Mesendoderm (in vitro differentiated cells): ENCODE results near the gene INO80C. TPM values are rescaled to one million over a fixed set of nuclear protein-coding genes. Genes with fewer than 3 reads are reported as not detected.
A peak's percentile ranks its signal among the peaks of the same experiment; 100 is the strongest.

Experiments
- DNase-seq: peaks from one replicate; pipeline ENCODE4 v3.0.0; 2013
- H2AK5ac ChIP-seq: 2 replicates; pipeline ENCODE4 v1.6.1; 2013; ENCODE audit warnings: low read length, inconsistent platforms
- H2BK120ac ChIP-seq: 2 replicates; pipeline ENCODE4 v1.6.1; 2013; ENCODE audit warnings: low read depth, mild to moderate bottlenecking, low read length, moderate library complexity, mixed read lengths
- H2BK15ac ChIP-seq: replicated peaks from 2 replicates; pipeline ENCODE4 v1.6.1; 2013; ENCODE audit warnings: low read depth, mild to moderate bottlenecking, moderate library complexity
- H2BK5ac ChIP-seq: 2 replicates; pipeline ENCODE4 v1.6.1; 2013; ENCODE audit warnings: low read length, inconsistent platforms
- H3K18ac ChIP-seq: 2 replicates; pipeline ENCODE4 v1.6.1; 2013; ENCODE audit warnings: mild to moderate bottlenecking, low read length, mixed read lengths
- H3K23ac ChIP-seq: one replicate; pipeline ENCODE4 v1.6.1; 2013; ENCODE audit warnings: low read length
- H3K27ac ChIP-seq: 2 replicates; pipeline ENCODE4 v1.5.1; 2013; ENCODE audit warnings: low read depth, mild to moderate bottlenecking, inconsistent platforms, low read length, moderate library complexity
- H3K27me3 ChIP-seq: 2 replicates; pipeline ENCODE4 v1.6.1; 2013; ENCODE audit warnings: low read length, control low read depth, mild to moderate bottlenecking, inconsistent platforms; ENCODE audit not compliant: insufficient read depth, poor library complexity
- H3K36me3 ChIP-seq: 2 replicates; pipeline ENCODE4 v1.6.1; 2013; ENCODE audit warnings: low read length, inconsistent platforms; ENCODE audit not compliant: control insufficient read depth, insufficient read depth
- H3K4ac ChIP-seq: one replicate; pipeline ENCODE4 v1.6.1; 2013; ENCODE audit warnings: low read depth, mild to moderate bottlenecking, low read length, moderate library complexity
- H3K4me1 ChIP-seq: 2 replicates; pipeline ENCODE4 v1.6.1; 2013; ENCODE audit warnings: low read depth, low read length, inconsistent platforms; ENCODE audit not compliant: control insufficient read depth
- H3K4me2 ChIP-seq: 2 replicates; pipeline ENCODE4 v1.6.1; 2013; ENCODE audit warnings: low read length
- H3K4me3 ChIP-seq: 2 replicates; pipeline ENCODE4 v1.5.1; 2013; ENCODE audit warnings: mild to moderate bottlenecking, low read length
- H3K56ac ChIP-seq: one replicate; pipeline ENCODE4 v1.6.1; 2013; ENCODE audit warnings: low read length
- H3K79me1 ChIP-seq: 2 replicates; pipeline ENCODE4 v1.6.1; 2013; ENCODE audit warnings: low read length, inconsistent platforms
- H3K79me2 ChIP-seq: 2 replicates; pipeline ENCODE4 v1.6.1; 2013; ENCODE audit warnings: mild to moderate bottlenecking, low read length; ENCODE audit not compliant: control insufficient read depth, insufficient read depth
- H3K9ac ChIP-seq: 2 replicates; pipeline ENCODE4 v1.6.1; 2013; ENCODE audit warnings: low read length, inconsistent platforms
- H4K5ac ChIP-seq: one replicate; pipeline ENCODE4 v1.6.1; 2013; ENCODE audit warnings: low read length
- H4K8ac ChIP-seq: one replicate; pipeline ENCODE4 v1.6.1; 2013; ENCODE audit warnings: low read depth, mild to moderate bottlenecking, control low read depth, low read length, moderate library complexity
- WGBS: extraction: QIAGEN DNeasy Blood & Tissue Kit; methylation state at CpG from one replicate; pipeline ENCODE4 v1.1.7; 2013; ENCODE audit warnings: low lambda C conversion rate, missing lambda C conversion rate; ENCODE audit not compliant: insufficient coverage; ENCODE audit errors: extremely low coverage; 5-methylcytosine and 5-hydroxymethylcytosine counted together
- polyA plus RNA-seq, 2 experiments: library from polyadenylated mRNA; stranded (reverse); fragments of 200-250 nt; gene quantifications; one replicate each; pipeline ENCODE4 v1.2.3, GENCODE V29; 2013

Gene INO80C
- polyA plus RNA-seq (2013, experiment 1 of 2) = 44.6 TPM
- 39.5 TPM for polyA plus RNA-seq (2013, experiment 2 of 2)

- peak within 1 kb of the TSS; percentile 90 for H3K56ac ChIP-seq
- H4K5ac ChIP-seq = peak within 1 kb of the TSS; percentile 59
- DNase-seq = peak; percentile 97
- H3K4me3 ChIP-seq = peak within 1 kb of the TSS; percentile 78
- H3K9ac ChIP-seq = peak within 1 kb of the TSS; percentile 92
- no peaks in the 10 kb centered on the region for H3K36me3 ChIP-seq
- H3K79me2 ChIP-seq = peaks cover 32% of the 10 kb centered on the region
- no peak within 1 kb of the TSS for H2BK5ac ChIP-seq
- H4K8ac ChIP-seq = no peak within 1 kb of the TSS
- H3K27ac ChIP-seq = peak within 1 kb of the TSS; percentile 71
- H3K4me1 ChIP-seq = peaks cover 10% of the 10 kb centered on the region
- H2BK120ac ChIP-seq = no peak within 1 kb of the TSS
- peak within 1 kb of the TSS; percentile 83 for H3K4ac ChIP-seq
- H3K79me1 ChIP-seq = peaks cover 15% of the 10 kb centered on the region
- no CpG with 5 or more reads among the region's 61 CpGs for WGBS
- peak within 1 kb of the TSS; percentile 93 for H2AK5ac ChIP-seq
- H3K18ac ChIP-seq = peak within 1 kb of the TSS; percentile 88
- no peak within 1 kb of the TSS for H2BK15ac ChIP-seq
- H3K23ac ChIP-seq = peak within 1 kb of the TSS; percentile 84
- no peaks in the 10 kb centered on the region for H3K27me3 ChIP-seq
- peak within 1 kb of the TSS; percentile 97 for H3K4me2 ChIP-seq
These were observed at the start of gene INO80C for GRCh38 chr18:35497370-35498197. TSS of gene INO80C (minus strand) at chr18:35497960. CDS start at chr18:35497874, 86 bp downstream.

- H3K4me1 ChIP-seq = peaks cover 2% of the 10 kb centered on the region
- H3K36me3 ChIP-seq = no peaks in the 10 kb centered on the region
- H3K4ac ChIP-seq = no peak overlapping the region
- no peak overlapping the region for H3K9ac ChIP-seq
- H4K5ac ChIP-seq = no peak overlapping the region
- no peak overlapping the region for H2BK120ac ChIP-seq
- no peak overlapping the region for H4K8ac ChIP-seq
- H3K79me1 ChIP-seq = no peaks in the 10 kb centered on the region
- H3K23ac ChIP-seq = no peak overlapping the region
- no peaks in the 10 kb centered on the region for H3K79me2 ChIP-seq
- no CpG with 5 or more reads among the region's 2 CpGs for WGBS
- no peak overlapping the region for H2AK5ac ChIP-seq
- H3K18ac ChIP-seq = no peak overlapping the region
- no peaks in the 10 kb centered on the region for H3K27me3 ChIP-seq
- H3K4me2 ChIP-seq = no peak overlapping the region
- H2BK5ac ChIP-seq = no peak overlapping the region
- H2BK15ac ChIP-seq = no peak overlapping the region
- no peak overlapping the region for H3K56ac ChIP-seq
- no peak overlapping the region for H3K27ac ChIP-seq
- H3K4me3 ChIP-seq = no peak overlapping the region
- no peak for DNase-seq
These were observed 49.3 kb upstream of the INO80C start for GRCh38 chr18:35547008-35547605.

- H2BK120ac ChIP-seq = no peak overlapping the region
- H4K8ac ChIP-seq = no peak overlapping the region
- no peaks in the 10 kb centered on the region for H3K79me1 ChIP-seq
- H3K4me1 ChIP-seq = peaks cover 2% of the 10 kb centered on the region
- H2BK5ac ChIP-seq = no peak overlapping the region
- H3K56ac ChIP-seq = no peak overlapping the region
- H2AK5ac ChIP-seq = no peak overlapping the region
- H3K4ac ChIP-seq = no peak overlapping the region
- H3K27me3 ChIP-seq = no peaks in the 10 kb centered on the region
- no peak overlapping the region for H3K4me3 ChIP-seq
- no peak overlapping the region for H3K9ac ChIP-seq
- H4K5ac ChIP-seq = no peak overlapping the region
- H3K27ac ChIP-seq = no peak overlapping the region
- H3K18ac ChIP-seq = no peak overlapping the region
- no peaks in the 10 kb centered on the region for H3K79me2 ChIP-seq
- H3K36me3 ChIP-seq = no peaks in the 10 kb centered on the region
- no peak overlapping the region for H3K4me2 ChIP-seq
- H3K23ac ChIP-seq = no peak overlapping the region
- peak; percentile 36 for DNase-seq
- H2BK15ac ChIP-seq = no peak overlapping the region
These were observed 44.6 kb upstream of the INO80C start for GRCh38 chr18:35542356-35542755.

GRCh38 chr18:35535297-35535696 lies 37.5 kb upstream of the INO80C start:
- Histone ChIP-seq H3K9ac (no peak overlapping the region), H3K27ac (no peak overlapping the region), H4K8ac (no peak overlapping the region), H3K23ac (no peak overlapping the region), H3K4me1 (no peaks in the 10 kb centered on the region), H3K4ac (no peak overlapping the region), H3K18ac (no peak overlapping the region), H2AK5ac (no peak overlapping the region), H3K27me3 (no peaks in the 10 kb centered on the region), H3K79me2 (no peaks in the 10 kb centered on the region), H3K36me3 (no peaks in the 10 kb centered on the region), H3K56ac (no peak overlapping the region), H2BK15ac (no peak overlapping the region), H3K4me2 (no peak overlapping the region), H2BK5ac (no peak overlapping the region), H3K79me1 (no peaks in the 10 kb centered on the region), H2BK120ac (no peak overlapping the region), H3K4me3 (no peak overlapping the region), H4K5ac (no peak overlapping the region)
- no peak for DNase-seq
- WGBS = no CpG with 5 or more reads among the region's 1 CpG

GRCh38 chr18:35533916-35534405 lies 36.2 kb upstream of the INO80C start:
- H3K9ac ChIP-seq = no peak overlapping the region
- DNase-seq = no peak

More at GRCh38 chr18:35533916-35534405, 36.2 kb upstream of the INO80C start:
- H3K4me2 ChIP-seq = no peak overlapping the region
- H3K27ac ChIP-seq = no peak overlapping the region
- no peaks in the 10 kb centered on the region for H3K4me1 ChIP-seq
- H4K8ac ChIP-seq = no peak overlapping the region
- no peaks in the 10 kb centered on the region for H3K36me3 ChIP-seq
- no peaks in the 10 kb centered on the region for H3K27me3 ChIP-seq
- no peak overlapping the region for H3K4ac ChIP-seq
- H2BK15ac ChIP-seq = no peak overlapping the region
- H3K23ac ChIP-seq = no peak overlapping the region
- H3K79me1 ChIP-seq = no peaks in the 10 kb centered on the region
- H3K56ac ChIP-seq = no peak overlapping the region
- H3K4me3 ChIP-seq = no peak overlapping the region
- no CpG with 5 or more reads among the region's 2 CpGs for WGBS
- no peak overlapping the region for H2BK5ac ChIP-seq
- H4K5ac ChIP-seq = no peak overlapping the region
- no peak overlapping the region for H2BK120ac ChIP-seq
- no peak overlapping the region for H3K18ac ChIP-seq
- H3K79me2 ChIP-seq = no peaks in the 10 kb centered on the region
- no peak overlapping the region for H2AK5ac ChIP-seq
